Limb (tissue), 2 donors: ENCODE measurements around the gene MLXIPL.
"Not testable (repeated sequence)": the region's sequence is repeated elsewhere in the genome, so short reads cannot be mapped to it uniquely, and the experiment has no call there.

Experiments used
- DNase-seq, 2 donors: peaks; one replicate each; pipeline ENCODE4 v3.0.0-alpha.2; 2016; ENCODE audit errors: extremely low spot score in 2 of 2

Gene MLXIPL

GRCh38 chr7:73646785-73647724 lies 22.7 kb upstream of the MLXIPL start:
- DNase-seq: no peak

- no peak for DNase-seq
Measured at GRCh38 chr7:73645643-73646174, 21.4 kb upstream of the MLXIPL start.

GRCh38 chr7:73644688-73645286 lies 20.5 kb upstream of the MLXIPL start:
- DNase-seq: no peak

GRCh38 chr7:73642834-73643233 lies 18.5 kb upstream of the MLXIPL start:
- DNase-seq: no peak

GRCh38 chr7:73638911-73639310 lies 14.6 kb upstream of the MLXIPL start:
- no peak for DNase-seq

- DNase-seq: no peak
Measured at GRCh38 chr7:73635428-73636200, 11.3 kb upstream of the MLXIPL start.

GRCh38 chr7:73633844-73634243 lies 9.5 kb upstream of the MLXIPL start:
- no peak for DNase-seq

- no peak for DNase-seq
Measured at GRCh38 chr7:73633323-73633722, 9.0 kb upstream of the MLXIPL start.

GRCh38 chr7:73631558-73631957 lies 7.2 kb upstream of the MLXIPL start:
- no peak for DNase-seq

GRCh38 chr7:73628504-73628903 lies 4.2 kb upstream of the MLXIPL start:
- DNase-seq: no peak

GRCh38 chr7:73626814-73627213 lies 2.5 kb upstream of the MLXIPL start:
- no peak for DNase-seq

- no peak for DNase-seq
Measured at GRCh38 chr7:73625276-73625675, 954 bp upstream of the MLXIPL start.

GRCh38 chr7:73624669-73625001 lies 313 bp upstream of the MLXIPL start:
- DNase-seq: no peak

- no peak for DNase-seq
Measured at GRCh38 chr7:73622909-73623797, 1.2 kb downstream of the MLXIPL start.

- no peak for DNase-seq
Measured at GRCh38 chr7:73622527-73622908, 1.8 kb downstream of the MLXIPL start.

- no peak for DNase-seq
Measured at GRCh38 chr7:73621168-73622063, 2.9 kb downstream of the MLXIPL start.

- DNase-seq: not testable (repeated sequence)
Measured at GRCh38 chr7:73619394-73619793, 4.9 kb downstream of the MLXIPL start.

GRCh38 chr7:73618538-73618937 lies 5.8 kb downstream of the MLXIPL start:
- no peak for DNase-seq

GRCh38 chr7:73617520-73617919 lies 6.8 kb downstream of the MLXIPL start:
- DNase-seq: not testable (repeated sequence)

GRCh38 chr7:73615886-73616285 lies 8.4 kb downstream of the MLXIPL start:
- DNase-seq: no peak
